ENCODE data around the gene BDKRB2. TPM values are rescaled to one million over a fixed set of nuclear protein-coding genes. Genes with fewer than 3 reads are reported as not detected.

The BDKRB2 gene
- total and polyA plus RNA-seq, 2 donors (not counting 1 experiment from before 2014, with no cell fraction given), result not detected

GRCh38 chr14:96235426-96235825 is 30.8 kb downstream of the BDKRB2 start:
- intact Hi-C loops (cut with micrococcal nuclease), result no loop called here
- CTCF ChIA-PET, result no interaction called here

GRCh38 chr14:96237641-96238040 is 33.0 kb downstream of the BDKRB2 start:
- DNase-seq, result no peak

More at GRCh38 chr14:96235426-96235825, 30.8 kb downstream of the BDKRB2 start:
- H3K27me3 ChIP-seq (replicated peaks in 1 of 4; ENCODE audit: control extremely low read depth in 1 of 4, control insufficient read depth in 3 of 4, insufficient read depth in 4 of 4, low read length in 3 of 4), result no peaks in the 10 kb centered on the region
- no peak overlapping the region for H3K9ac ChIP-seq (ENCODE audit: low read length)
- Mint-ChIP-seq H3K27ac (no peak overlapping the region), H3K4me3 (no peak overlapping the region), H3K27me3 (peaks cover 6% of the 10 kb centered on the region), H3K4me1 (no peaks in the 10 kb centered on the region), H3K9me3 (ENCODE audit: insufficient read depth) (no peaks in the 10 kb centered on the region)
- H4K20me1 ChIP-seq (ENCODE audit: control insufficient read depth, insufficient read depth, low read length, poor library complexity, severe bottlenecking), result no peaks in the 10 kb centered on the region
- no peak overlapping the region for H3K4me3 ChIP-seq (ENCODE audit: control extremely low read depth in 1 of 5, extremely low read depth in 1 of 5, insufficient read depth in 1 of 5, low read depth in 2 of 5, low read length in 4 of 5)
- ATAC-seq (ENCODE audit: low read depth), result no peak
- no peak overlapping the region for H3K27ac ChIP-seq (ENCODE audit: low read length in 2 of 2)
- TF ChIP-seq CTCF (IDR thresholded peaks at IDR 0.05), result no peak
- no peak for TF ChIP-seq EZH2 (IDR thresholded peaks at IDR 0.05; ENCODE audit: borderline replicate concordance, insufficient read depth, low read depth, low read length, poor library complexity, severe bottlenecking)
- H3K4me1 ChIP-seq (ENCODE audit: control insufficient read depth in 2 of 2, insufficient read depth in 2 of 2, low read length in 2 of 2), result no peaks in the 10 kb centered on the region
- no peaks in the 10 kb centered on the region for H3K79me2 ChIP-seq (ENCODE audit: control insufficient read depth, insufficient read depth, low read length)
- no peaks in the 10 kb centered on the region for H3K36me3 ChIP-seq (replicated peaks in 1 of 2; ENCODE audit: control extremely low read depth in 1 of 2, control insufficient read depth in 1 of 2, extremely low read depth in 1 of 2, insufficient read depth in 2 of 2, low read length in 1 of 2)
- no peak for DNase-seq
- POLR2A ChIA-PET, result no interaction called here
- H3K4me2 ChIP-seq (replicated peaks; ENCODE audit: low read depth, low read length, poor library complexity, severe bottlenecking), result no peak overlapping the region
- H3K9me3 ChIP-seq (ENCODE audit: control extremely low read depth in 1 of 3, control insufficient read depth in 2 of 3, insufficient read depth in 1 of 3, low read length in 2 of 3), result no peaks in the 10 kb centered on the region
- H2AFZ ChIP-seq (ENCODE audit: insufficient read depth, low read depth, low read length, poor library complexity, severe bottlenecking), result no peak overlapping the region
- 40% methylated on average over 2 of the region's 4 CpGs for WGBS (ENCODE audit: insufficient coverage)

More at GRCh38 chr14:96237641-96238040, 33.0 kb downstream of the BDKRB2 start:
- no peak for ATAC-seq (ENCODE audit: low read depth)
- Mint-ChIP-seq H3K4me3 (no peak overlapping the region), H3K27ac (no peak overlapping the region), H3K9me3 (ENCODE audit: insufficient read depth) (no peaks in the 10 kb centered on the region), H3K27me3 (peaks cover 6% of the 10 kb centered on the region), H3K4me1 (no peaks in the 10 kb centered on the region)
- Histone ChIP-seq H3K9ac (ENCODE audit: low read length) (no peak overlapping the region), H3K4me3 (ENCODE audit: control extremely low read depth in 1 of 5, extremely low read depth in 1 of 5, insufficient read depth in 1 of 5, low read depth in 2 of 5, low read length in 4 of 5) (no peak overlapping the region), H3K27me3 (replicated peaks in 1 of 4; ENCODE audit: control extremely low read depth in 1 of 4, control insufficient read depth in 3 of 4, insufficient read depth in 4 of 4, low read length in 3 of 4) (no peaks in the 10 kb centered on the region), H3K27ac (ENCODE audit: low read length in 2 of 2) (no peak overlapping the region), H3K4me1 (ENCODE audit: control insufficient read depth in 2 of 2, insufficient read depth in 2 of 2, low read length in 2 of 2) (no peaks in the 10 kb centered on the region), H3K79me2 (ENCODE audit: control insufficient read depth, insufficient read depth, low read length) (no peaks in the 10 kb centered on the region), H3K36me3 (replicated peaks in 1 of 2; ENCODE audit: control extremely low read depth in 1 of 2, control insufficient read depth in 1 of 2, extremely low read depth in 1 of 2, insufficient read depth in 2 of 2, low read length in 1 of 2) (no peaks in the 10 kb centered on the region), H2AFZ (ENCODE audit: insufficient read depth, low read depth, low read length, poor library complexity, severe bottlenecking) (no peak overlapping the region), H3K9me3 (ENCODE audit: control extremely low read depth in 1 of 3, control insufficient read depth in 2 of 3, insufficient read depth in 1 of 3, low read length in 2 of 3) (peaks cover 0 to 7% (median 0%) of the 10 kb centered on the region in 3 donors), H4K20me1 (ENCODE audit: control insufficient read depth, insufficient read depth, low read length, poor library complexity, severe bottlenecking) (no peaks in the 10 kb centered on the region), H3K4me2 (replicated peaks; ENCODE audit: low read depth, low read length, poor library complexity, severe bottlenecking) (no peak overlapping the region)
- TF ChIP-seq CTCF (IDR thresholded peaks at IDR 0.05), result no peak
- TF ChIP-seq EZH2 (IDR thresholded peaks at IDR 0.05; ENCODE audit: borderline replicate concordance, insufficient read depth, low read depth, low read length, poor library complexity, severe bottlenecking), result no peak
- POLR2A ChIA-PET, result no interaction called here
- WGBS (ENCODE audit: insufficient coverage), result 96% methylated on average over 2 of the region's 2 CpGs
- intact Hi-C loops (cut with micrococcal nuclease), result no loop called here
- CTCF ChIA-PET, result no interaction called here

Measured in B cell (primary cell).